ENCODE data around the gene KLHL21. TPM values are rescaled to one million over a fixed set of nuclear protein-coding genes. Genes with fewer than 3 reads are reported as not detected.
A peak's percentile ranks its signal among the peaks of the same experiment; 100 is the strongest.

KLHL21 gene
- total and polyA plus RNA-seq, 4 donors, result 8.7 to 30.4 (median 16.6) TPM

DNA sequence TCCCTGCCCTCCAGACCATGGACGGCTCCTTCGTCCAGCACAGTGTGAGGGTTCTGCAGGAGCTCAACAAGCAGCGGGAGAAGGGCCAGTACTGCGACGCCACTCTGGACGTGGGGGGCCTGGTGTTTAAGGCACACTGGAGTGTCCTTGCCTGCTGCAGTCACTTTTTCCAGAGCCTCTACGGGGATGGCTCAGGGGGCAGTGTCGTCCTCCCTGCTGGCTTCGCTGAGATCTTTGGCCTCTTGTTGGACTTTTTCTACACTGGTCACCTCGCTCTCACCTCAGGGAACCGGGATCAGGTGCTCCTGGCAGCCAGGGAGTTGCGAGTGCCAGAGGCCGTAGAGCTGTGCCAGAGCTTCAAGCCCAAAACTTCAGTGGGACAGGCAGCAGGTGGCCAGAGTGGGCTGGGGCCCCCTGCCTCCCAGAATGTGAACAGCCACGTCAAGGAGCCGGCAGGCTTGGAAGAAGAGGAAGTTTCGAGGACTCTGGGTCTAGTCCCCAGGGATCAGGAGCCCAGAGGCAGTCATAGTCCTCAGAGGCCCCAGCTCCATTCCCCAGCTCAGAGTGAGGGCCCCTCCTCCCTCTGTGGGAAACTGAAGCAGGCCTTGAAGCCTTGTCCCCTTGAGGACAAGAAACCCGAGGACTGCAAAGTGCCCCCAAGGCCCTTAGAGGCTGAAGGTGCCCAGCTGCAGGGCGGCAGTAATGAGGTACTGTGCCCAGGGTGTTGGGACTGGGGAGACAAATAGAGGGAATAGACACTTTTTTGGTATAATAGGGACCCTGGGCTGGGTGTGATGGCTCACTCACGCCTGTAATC, 21.9 kb downstream of the KLHL21 start:
- peaks cover 18 to 54% (median 40%) of the 10 kb centered on the region in 4 donors for H3K4me1 ChIP-seq (ENCODE audit: control insufficient read depth in 4 of 4, insufficient read depth in 4 of 4, low read length in 3 of 4)
- DNase-seq (ENCODE audit: low spot score), result no peak

DNA sequence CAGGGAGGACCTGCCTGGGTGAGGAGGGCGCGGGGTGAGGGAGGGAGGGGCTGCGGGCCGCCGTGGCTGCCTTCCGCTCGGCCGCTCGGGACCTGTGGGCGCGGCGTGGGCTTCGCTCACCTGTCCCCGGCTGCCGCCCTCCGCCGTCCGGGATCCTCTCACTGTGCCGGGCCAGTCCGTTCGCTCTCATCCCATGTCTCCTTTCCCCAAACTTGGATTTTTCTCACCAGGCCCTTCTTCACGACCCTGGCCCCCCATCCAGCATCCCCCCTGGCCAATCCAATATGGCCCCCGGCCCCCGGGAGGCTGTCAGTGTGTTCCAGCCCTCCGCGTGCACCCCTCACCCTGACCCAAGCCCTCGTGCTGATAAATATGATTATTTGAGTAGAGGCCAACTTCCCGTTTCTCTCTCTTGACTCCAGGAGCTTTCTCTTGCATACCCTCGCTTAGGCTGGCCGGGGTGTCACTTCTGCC, 22.5 kb downstream of the KLHL21 start:
- Histone ChIP-seq H3K4me3 (ENCODE audit: low read depth in 1 of 3, low read length in 3 of 3) (peak overlapping the region; percentile 71 to 89 (median 75)), H3K36me3 (ENCODE audit: control insufficient read depth in 4 of 4, insufficient read depth in 3 of 4, low read depth in 1 of 4, low read length in 3 of 4) (no peaks in the 10 kb centered on the region), H3K9me3 (ENCODE audit: control insufficient read depth in 4 of 4, low read length in 3 of 4) (no peaks in the 10 kb centered on the region), H3K9ac (ENCODE audit: low read depth in 1 of 2, low read length in 2 of 2) (peak overlapping the region; percentile 42 to 72), H3K27me3 (ENCODE audit: control insufficient read depth in 4 of 4, insufficient read depth in 4 of 4, low read length in 3 of 4) (no peaks in the 10 kb centered on the region), H3K27ac (ENCODE audit: low read depth in 1 of 2, low read length in 2 of 2) (peak overlapping the region; percentile 88 to 97), H3K4me1 (ENCODE audit: control insufficient read depth in 4 of 4, insufficient read depth in 4 of 4, low read length in 3 of 4) (peaks cover 18 to 50% (median 40%) of the 10 kb centered on the region in 4 donors)
- TF ChIP-seq TAF1 (conservative IDR thresholded peaks at IDR 0.05) (peak; percentile 6), ZBTB33 (IDR thresholded peaks at IDR 0.05) (no peak), GABPA (IDR thresholded peaks at IDR 0.05 in 1 of 2, conservative IDR thresholded peaks at IDR 0.05 in 1 of 2) (no peak), SP1 (IDR thresholded peaks at IDR 0.05) (no peak), YY1 (IDR thresholded peaks at IDR 0.05) (peak; percentile 7)
- TF ChIP-seq, protein P1, sequence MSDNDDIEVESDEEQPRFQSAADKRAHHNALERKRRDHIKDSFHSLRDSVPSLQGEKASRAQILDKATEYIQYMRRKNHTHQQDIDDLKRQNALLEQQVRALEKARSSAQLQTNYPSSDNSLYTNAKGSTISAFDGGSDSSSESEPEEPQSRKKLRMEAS (IDR thresholded peaks at IDR 0.05), result no peak
- WGBS, result under 1% methylated on average over 30 of the region's 30 CpGs
- no peak for DNase-seq (ENCODE audit: low spot score)

More for the DNA sequence above, 21.9 kb downstream of the KLHL21 start:
- no peaks in the 10 kb centered on the region for H3K27me3 ChIP-seq (ENCODE audit: control insufficient read depth in 4 of 4, insufficient read depth in 4 of 4, low read length in 3 of 4)
- H3K36me3 ChIP-seq (ENCODE audit: control insufficient read depth in 4 of 4, insufficient read depth in 3 of 4, low read depth in 1 of 4, low read length in 3 of 4), result no peaks in the 10 kb centered on the region
- TF ChIP-seq HNF4A (conservative IDR thresholded peaks at IDR 0.05) (peak; percentile 51 to 67), RXRA (IDR thresholded peaks at IDR 0.05) (peak; percentile 64 to 73), FOXA2 (IDR thresholded peaks at IDR 0.05) (no peak), SP1 (IDR thresholded peaks at IDR 0.05) (peak; percentile 36), JUND (IDR thresholded peaks at IDR 0.05) (peak in 1 of 2 donors; percentile 41), YY1 (IDR thresholded peaks at IDR 0.05) (peak; percentile 17), HNF4G (IDR thresholded peaks at IDR 0.05) (no peak), RAD21 (IDR thresholded peaks at IDR 0.05) (peak in 1 of 2 donors; percentile 6)
- TF ChIP-seq, protein P2, sequence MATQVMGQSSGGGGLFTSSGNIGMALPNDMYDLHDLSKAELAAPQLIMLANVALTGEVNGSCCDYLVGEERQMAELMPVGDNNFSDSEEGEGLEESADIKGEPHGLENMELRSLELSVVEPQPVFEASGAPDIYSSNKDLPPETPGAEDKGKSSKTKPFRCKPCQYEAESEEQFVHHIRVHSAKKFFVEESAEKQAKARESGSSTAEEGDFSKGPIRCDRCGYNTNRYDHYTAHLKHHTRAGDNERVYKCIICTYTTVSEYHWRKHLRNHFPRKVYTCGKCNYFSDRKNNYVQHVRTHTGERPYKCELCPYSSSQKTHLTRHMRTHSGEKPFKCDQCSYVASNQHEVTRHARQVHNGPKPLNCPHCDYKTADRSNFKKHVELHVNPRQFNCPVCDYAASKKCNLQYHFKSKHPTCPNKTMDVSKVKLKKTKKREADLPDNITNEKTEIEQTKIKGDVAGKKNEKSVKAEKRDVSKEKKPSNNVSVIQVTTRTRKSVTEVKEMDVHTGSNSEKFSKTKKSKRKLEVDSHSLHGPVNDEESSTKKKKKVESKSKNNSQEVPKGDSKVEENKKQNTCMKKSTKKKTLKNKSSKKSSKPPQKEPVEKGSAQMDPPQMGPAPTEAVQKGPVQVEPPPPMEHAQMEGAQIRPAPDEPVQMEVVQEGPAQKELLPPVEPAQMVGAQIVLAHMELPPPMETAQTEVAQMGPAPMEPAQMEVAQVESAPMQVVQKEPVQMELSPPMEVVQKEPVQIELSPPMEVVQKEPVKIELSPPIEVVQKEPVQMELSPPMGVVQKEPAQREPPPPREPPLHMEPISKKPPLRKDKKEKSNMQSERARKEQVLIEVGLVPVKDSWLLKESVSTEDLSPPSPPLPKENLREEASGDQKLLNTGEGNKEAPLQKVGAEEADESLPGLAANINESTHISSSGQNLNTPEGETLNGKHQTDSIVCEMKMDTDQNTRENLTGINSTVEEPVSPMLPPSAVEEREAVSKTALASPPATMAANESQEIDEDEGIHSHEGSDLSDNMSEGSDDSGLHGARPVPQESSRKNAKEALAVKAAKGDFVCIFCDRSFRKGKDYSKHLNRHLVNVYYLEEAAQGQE (IDR thresholded peaks at IDR 0.05), result peak; percentile 23
- TF ChIP-seq, protein P3, sequence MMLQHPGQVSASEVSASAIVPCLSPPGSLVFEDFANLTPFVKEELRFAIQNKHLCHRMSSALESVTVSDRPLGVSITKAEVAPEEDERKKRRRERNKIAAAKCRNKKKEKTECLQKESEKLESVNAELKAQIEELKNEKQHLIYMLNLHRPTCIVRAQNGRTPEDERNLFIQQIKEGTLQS (IDR thresholded peaks at IDR 0.05), result no peak
- peak overlapping the region; percentile 88 to 97 for H3K27ac ChIP-seq (ENCODE audit: low read depth in 1 of 2, low read length in 2 of 2)
- H3K4me3 ChIP-seq (ENCODE audit: low read depth in 1 of 3, low read length in 3 of 3), result peak overlapping the region; percentile 71 to 89 (median 75)
- 21% methylated on average over 19 of the region's 19 CpGs for WGBS
- no peaks in the 10 kb centered on the region for H3K9me3 ChIP-seq (ENCODE audit: control insufficient read depth in 4 of 4, low read length in 3 of 4)
- H3K9ac ChIP-seq (ENCODE audit: low read depth in 1 of 2, low read length in 2 of 2), result peak overlapping the region; percentile 42 to 72
